GM15510 (cell line): ENCODE results near the gene PABPN1L.

ENCODE experiments used
- POLR2A ChIP-seq: IDR thresholded peaks from 3 replicates; pipeline ENCODE4 v1.6.1; 2011; ENCODE audit warnings: borderline replicate concordance; ENCODE audit not compliant: insufficient read length; ENCODE audit errors: extremely low read depth

The PABPN1L gene

DNA sequence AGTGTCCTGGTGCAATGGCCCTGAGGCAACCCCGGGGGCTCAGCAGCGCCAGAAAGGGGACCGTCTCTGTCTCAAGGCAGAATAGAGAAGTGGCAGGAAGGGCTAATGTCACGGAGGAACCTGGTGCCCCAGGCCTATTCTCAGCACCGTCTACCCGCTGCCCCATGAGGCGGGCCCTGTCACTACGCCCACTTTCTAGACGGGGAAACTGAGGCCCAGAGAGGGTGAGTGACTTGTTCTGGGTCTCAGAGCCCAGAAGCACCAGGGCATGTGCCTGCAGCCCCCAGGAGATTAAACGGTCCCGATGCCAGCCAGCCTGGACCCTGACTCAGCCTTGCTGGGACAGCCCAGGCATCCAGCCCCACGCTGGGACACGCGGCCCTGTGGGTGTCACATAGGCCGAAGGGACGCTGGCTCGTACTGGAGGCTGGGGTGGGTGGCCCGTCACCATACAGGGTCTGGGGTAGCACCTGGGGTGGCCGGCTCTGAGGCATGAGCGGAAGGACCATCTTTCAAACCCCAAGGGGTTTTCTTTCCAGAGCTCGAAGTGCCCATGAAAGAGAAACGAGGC lies 40.2 kb upstream of the PABPN1L start:
- TF ChIP-seq POLR2A, result no peak

DNA sequence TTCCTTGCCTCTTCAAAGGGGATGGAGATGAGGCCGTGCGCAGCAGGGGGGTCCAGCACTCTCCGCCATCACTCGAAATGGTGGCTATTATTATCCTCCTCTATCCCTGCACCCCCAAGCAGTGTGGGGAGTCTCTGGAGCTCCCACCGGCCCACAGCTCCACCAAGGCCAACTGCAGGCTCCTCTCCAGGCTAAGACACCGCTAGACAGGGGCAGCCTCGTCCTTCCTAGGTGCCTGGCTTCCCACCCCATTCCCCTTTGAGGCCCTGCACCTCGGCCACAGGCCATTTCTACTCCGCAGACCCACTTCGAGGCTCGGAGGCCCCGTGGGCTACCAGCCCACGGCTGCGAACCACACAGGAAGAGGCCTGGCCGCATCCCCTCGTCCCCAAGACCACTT lies 39.6 kb upstream of the PABPN1L start:
- no peak for TF ChIP-seq POLR2A

DNA sequence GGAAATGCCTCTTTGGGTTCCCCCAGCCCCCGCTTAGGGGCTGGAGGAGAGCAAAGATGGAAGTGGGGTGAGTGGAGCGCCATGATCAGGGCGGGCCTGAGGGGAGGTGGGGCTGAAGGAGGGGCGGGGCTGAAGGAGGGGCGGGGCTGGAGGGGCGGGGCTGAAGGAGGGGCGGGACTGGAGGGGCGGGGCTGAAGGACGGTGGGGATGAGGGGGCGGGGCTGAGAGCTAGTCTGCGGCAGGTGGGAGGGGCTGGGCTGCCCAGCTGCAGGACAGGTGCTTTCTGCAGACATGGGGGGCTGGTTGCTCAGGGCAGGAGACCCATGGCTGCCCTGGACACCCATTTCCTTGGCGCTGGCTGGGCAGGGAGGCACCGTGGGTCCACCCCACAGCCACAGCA lies 39.1 kb upstream of the PABPN1L start:
- TF ChIP-seq POLR2A, result no peak

DNA sequence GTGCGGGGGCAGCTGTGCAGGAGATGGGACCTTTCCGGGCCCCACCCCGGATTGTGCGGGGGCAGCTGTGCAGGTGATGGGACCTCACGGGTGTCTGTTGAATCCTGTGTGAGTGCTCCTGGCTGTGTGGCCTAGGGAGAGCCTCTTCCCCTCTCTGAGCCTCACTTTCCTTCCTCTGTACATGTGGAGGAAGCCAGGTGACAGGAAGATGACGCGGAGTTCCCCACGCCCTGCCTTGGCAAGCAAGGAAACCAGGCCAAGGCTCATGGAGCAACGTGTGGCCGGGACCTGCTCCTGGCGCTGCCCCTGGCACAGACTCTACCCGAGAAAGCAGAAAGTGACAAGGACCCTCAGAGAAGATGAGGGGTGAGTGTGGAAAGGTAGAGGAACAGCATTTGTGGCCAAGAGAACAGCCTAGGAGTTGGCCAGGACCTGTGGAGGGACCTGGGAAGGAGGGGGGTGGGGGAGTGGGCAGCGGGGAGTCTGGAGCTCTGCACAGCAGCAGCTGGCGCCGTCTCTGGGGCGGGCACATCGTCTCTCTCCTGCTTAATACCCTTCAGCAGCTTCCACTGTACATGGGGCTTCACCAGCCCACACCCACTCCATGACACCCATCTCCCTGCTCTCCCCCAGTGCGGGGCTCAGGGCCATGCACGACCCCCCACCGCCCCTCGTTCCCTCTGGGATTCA lies 38.4 kb upstream of the PABPN1L start:
- TF ChIP-seq POLR2A, result no peak

DNA sequence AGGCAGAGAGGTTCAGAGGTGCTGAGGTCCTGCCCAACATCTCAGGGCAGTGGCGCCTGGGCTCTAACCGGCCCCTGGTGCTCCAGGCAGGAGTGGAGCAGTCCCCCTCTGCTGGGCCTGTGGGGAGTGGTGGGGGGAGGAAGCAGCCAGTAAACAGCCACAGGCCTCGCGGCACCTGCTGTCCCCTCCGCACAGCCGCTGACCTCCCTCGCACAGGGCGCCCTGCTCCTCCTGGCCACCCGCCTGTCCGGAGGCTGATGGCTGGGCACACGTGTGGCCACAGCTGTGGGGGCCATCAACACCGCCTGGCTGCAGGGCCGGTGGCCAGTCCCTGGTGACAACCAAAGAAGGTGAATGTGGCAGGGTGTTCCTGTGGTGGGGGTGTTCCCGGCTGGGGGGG lies 36.8 kb upstream of the PABPN1L start:
- no peak for TF ChIP-seq POLR2A

DNA sequence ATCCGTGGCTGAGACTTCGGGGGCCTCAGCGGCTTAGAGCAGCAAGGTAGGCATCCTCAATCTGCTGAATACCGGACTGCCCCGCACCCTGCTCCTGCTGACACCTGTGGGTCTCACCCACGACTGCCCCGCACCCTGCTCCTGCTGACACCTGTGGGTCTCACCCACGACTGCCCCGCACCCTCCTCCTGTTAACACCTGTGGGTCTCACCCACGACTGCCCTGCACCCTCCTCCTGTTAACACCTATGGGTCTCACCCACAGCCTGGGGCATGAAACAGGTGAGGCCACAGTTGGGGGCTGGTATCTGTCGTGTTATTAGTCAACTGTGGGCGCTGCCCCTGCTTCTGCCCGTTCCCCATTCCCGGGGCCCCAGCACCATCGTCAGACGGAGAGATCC lies 36.3 kb upstream of the PABPN1L start:
- no peak for TF ChIP-seq POLR2A

DNA sequence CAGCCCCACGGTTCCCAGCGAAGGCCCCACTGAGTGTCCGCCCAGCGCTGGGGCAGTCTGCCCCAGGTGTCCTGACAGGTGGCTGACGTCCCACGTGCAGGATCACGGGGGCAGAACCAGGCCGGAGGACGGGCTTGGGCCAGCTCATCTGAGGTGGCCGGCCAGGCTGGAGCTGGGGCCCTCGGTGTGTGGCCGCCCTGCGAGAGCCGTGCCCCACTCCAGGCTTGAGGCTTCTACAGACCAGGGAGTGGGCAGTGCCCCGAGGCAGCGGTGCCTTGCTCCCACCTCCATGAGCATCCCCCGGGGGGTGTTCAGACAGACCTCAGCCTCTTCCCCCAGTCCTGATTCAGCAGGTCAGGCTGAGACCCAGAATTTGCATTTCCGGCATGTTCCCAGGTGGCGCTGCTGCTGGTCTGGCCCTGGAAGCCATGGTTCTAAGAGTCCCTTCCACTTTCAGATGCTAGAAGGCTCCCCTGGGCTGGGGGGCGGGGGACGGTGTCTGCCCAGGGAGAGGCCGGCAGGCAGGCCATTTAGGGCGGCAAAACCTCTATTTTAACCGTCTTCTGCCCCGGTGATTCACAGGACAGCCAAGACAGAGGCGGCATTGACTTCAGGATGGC lies 35.4 kb upstream of the PABPN1L start:
- TF ChIP-seq POLR2A, result no peak

DNA sequence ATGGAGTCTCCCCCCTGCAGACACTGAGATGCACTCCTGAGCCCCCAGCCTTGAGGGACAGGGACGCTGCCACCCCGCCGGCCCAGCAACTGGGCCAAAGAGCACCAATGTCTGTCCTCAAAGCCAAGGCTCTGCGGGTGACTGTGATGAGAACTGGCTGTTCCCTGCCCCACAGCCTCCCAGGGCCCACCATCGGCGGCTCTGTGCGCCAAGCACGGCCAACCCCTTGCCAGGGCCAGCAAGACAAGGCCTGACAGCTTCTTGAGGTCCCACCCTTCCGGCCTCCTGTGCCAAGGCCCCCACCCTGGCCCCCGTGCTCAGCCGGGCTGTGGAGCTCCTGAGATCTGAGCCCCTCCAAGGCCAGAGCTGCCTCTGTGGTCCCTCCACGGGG lies 34.2 kb upstream of the PABPN1L start:
- TF ChIP-seq POLR2A, result no peak

DNA sequence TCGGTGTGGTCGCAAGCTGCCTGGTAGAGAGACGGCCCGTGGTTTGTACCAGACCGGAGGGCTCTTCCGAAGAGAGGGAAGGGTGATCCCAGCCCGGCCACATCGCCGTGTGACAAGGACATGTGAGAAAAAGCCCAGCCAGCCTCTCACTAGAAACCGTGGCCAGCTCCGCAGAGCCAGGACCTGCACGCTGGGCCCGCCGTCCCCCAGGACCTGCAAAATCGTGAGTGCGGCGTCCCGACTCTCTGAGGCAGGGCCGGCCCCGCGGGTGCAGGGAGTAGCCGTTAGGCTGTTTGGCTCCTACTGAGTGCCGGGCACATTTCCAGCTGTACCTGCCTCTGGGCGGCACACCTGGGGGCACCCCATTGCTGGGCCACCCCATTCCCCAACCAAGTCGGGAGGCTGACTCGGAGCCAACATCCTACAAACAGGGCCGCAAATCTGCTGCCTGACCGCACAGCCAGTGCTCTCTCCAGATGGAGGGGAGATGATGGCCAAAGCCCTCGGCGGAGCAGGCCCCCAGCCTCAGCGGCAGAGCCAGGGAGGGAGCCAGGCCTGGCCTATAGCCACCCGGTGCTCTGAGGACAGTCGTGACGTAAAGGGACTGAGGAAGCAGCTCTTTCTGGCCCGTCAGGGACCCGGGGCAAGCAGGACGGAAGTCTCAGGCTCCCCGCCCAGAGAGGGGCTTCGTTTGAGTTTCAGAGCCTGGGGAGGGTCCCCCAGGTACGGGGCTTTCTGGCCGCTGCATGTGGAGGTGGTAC lies 33.6 kb upstream of the PABPN1L start:
- TF ChIP-seq POLR2A, result no peak

DNA sequence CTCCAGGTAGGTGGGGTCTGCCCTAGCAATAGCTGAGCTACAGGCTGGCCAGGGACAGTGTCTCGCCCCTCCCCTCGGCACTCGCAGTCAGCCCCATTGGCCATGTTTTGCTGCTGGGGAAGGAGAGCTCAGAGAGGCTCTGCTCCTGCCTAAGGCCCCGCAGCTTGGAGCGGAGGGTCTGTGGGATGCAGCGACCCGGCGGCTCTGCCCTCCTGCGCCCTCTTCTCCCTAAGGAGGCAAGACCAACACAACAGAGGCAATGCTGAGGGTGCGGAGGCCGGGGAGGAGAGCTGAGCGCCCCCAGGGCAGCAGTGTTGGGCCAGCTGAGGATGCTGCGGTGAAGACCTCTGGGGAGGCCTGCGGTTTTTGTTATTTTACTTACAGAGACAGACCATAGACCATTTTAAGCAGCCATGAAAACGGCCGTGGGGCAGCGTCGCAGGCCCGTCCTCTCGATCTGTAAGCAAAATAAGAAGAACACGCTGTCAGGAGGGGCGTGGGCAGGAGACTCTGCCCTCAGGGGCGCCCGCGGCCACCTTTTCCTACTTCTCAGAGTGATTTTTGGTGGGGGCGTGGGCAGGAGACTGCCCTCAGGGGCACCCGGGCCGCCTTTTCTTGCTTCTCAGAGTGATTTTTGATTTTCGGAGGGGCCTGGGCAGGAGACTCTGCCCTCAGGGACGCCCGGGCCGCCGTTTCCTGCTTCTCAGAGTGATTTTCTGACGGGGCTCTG lies 31.4 kb upstream of the PABPN1L start:
- no peak for TF ChIP-seq POLR2A

DNA sequence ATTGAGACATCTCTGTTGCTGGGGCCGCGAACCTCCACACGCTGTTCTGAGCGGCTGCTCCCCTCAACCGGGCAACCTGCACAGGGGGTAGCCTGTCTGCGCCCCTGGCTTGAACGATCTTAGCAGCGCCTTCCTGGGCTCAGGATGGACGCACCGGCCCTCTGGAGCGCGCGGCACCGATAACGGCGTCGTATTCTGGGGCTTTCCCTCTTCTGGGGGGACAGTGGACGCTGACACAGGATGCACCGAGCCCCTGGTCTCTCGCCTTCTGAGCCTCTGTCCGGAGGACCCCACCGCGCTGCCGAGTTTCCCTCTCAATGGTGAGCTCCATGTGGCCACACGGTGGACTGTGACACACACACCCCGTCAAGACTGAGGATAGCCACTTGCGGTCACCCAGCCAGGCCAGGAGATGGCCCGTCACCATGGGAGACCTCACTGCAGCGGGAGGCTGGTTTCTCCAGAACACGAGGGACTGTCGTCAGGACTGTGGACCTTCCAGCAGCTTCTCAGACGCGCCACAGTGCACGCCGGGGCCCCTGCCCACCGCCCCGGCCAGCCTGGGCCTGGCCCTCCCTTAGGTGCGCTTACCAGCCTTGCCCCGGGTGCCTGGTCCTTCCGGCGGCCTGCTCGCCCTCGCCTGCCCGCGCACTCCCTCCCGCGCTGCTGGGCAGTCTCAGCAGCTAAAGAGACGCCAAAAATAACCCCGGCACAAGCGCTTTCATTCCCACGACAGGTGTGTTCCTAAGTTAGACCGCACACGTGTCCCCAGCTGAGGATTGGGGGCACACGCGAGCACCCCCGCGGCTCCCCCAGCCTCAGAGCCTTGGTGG lies 30.0 kb upstream of the PABPN1L start:
- TF ChIP-seq POLR2A, result no peak

DNA sequence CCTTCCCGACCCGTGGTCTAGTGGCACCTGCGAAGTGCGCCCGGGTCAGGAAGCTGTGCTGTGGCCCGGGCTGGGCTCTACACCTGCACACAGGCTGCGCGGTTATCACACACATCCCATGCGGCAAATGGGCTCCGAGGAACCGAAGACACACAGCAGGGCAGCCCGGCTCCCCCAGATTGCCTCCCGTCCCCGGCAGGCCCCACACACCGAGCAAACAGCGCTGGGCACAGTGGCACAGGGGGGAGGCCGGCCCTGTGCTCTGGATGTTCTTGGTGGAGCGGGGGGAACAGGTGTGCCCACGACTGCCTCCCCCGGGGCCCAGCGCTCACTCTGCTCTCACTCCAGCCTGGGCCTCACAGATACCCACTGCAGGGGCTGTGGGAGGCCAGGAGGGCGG lies 28.9 kb upstream of the PABPN1L start:
- no peak for TF ChIP-seq POLR2A

DNA sequence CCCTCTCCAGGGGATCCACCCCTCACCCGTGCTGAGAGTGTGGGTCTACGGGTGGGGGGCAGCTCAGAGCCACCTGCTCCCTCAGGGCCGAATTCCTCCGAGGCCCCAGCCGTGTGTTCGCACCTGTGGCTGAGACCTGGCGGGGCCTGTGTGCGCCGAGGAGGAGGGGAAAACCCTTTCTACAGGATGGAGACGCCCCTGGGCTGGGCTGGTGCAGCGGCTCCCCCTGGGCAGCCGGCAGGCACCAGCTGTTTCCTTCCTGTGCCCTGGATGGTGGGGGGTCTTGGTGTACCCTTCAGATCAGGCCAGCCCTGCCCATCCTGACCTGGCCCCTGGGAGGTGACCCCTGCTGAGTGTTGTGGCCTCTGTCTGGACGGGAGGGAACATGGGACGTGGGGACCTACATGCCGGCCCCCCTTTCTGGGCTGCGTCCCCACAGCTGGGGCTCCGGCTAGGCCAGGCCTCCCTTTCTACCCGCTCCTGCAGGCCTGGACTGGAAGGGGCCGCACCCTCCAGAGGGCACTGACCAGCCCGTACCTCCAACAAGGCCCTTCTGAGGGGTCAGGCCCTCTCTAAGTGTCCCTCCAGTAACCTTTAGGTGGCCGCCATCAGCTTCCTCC lies 28.3 kb upstream of the PABPN1L start:
- TF ChIP-seq POLR2A, result no peak

DNA sequence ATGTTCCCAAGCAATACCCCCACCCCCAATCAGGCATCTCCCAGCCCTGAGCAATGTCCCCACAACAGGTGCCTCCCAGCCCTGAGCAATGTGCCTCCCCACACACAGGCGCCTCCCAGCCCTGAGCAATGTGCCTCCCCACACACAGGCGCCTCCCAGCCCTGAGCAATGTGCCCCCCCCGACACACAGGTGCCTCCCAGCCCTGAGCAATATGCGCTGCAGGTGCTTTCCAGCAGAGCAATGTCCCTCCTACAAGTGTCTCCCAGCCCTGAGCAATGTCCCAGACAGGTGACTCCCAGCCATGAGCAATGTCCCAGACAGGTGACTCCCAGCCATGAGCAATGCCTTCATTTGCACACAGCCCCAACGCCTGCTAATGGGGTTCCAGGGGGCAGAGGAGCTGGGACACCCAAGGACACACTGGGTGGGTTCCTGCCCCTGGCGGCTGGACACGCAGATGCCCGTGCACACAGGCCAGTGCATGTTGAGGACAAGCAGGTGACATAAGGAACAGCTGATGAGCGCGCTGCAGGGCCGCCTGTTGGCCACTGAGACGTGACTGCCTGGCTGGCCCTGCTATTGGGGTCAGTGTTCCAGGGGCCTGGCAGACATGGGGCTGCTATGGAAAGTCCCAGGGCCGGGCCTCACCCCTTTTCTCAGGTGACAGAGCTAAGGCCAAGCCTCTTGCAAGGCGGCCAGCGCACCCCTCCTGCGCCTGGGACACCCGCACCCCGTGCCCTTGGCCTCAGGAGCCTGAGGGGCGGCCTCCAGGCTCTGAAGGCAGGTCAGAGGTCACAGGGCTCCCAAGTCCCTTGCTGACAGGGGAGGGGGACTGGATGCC lies 26.9 kb upstream of the PABPN1L start:
- no peak for TF ChIP-seq POLR2A

DNA sequence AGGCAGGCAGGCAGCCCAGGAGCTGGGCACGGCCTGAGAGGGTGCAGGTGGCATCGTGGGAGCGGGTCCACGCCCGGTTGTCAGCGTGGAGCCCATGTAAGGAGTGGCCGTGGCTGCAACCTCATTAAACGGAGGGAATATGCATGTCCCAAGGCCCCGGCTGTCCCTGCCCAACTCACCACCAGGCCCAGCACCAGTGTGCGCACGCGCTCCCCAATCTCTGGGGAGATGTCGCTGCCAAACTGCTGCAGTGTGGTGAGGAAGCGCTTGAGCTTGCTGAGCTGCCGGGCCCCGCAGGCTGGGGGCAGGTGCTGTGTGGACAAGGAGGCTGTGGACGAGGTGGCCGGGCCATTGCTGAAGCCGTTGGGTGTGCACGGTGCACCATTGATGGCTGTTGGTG lies 25.6 kb upstream of the PABPN1L start:
- TF ChIP-seq POLR2A, result no peak
